HCT116 (cell line): ENCODE results near the gene CD200. TPM values are rescaled to one million over a fixed set of nuclear protein-coding genes. Genes with fewer than 3 reads are reported as not detected.

Source experiments
- ATAC-seq: fragments of 200-7000 bp; cut with Tn5 transposase; 2 replicates; pipeline ENCODE4 v1.9.1; 2020; ENCODE audit warnings: mild to moderate bottlenecking, moderate library complexity
- BruUV-seq: library from RNA; stranded (reverse); fragments of 400-500 nt; replicated peaks from 2 replicates; lab custom pipeline; 2021; lab: Mats Ljungman, UMichigan
- CTCF ChIA-PET: fragments of 300-600 bp; sonication (Branson Sonifier 250); formaldehyde crosslinking; loops from one replicate; lab custom pipeline; 2021; ENCODE audit warnings: antibody characterized with exemption; lab: Charles Lee
- POLR2A ChIA-PET: fragments of 300-600, 350-600 bp; sonication (Branson Sonifier 250); formaldehyde crosslinking; loops from one replicate; lab custom pipeline; 2021; ENCODE audit warnings: antibody characterized with exemption; lab: Charles Lee
- RAD21 ChIA-PET, 2 experiments: fragments of 300-600 bp; sonication (Branson Sonifier 250); formaldehyde crosslinking; loops; one replicate each; lab custom pipeline; 2023; ENCODE audit warnings: low total read pairs in 2 of 2; ENCODE audit not compliant: uncharacterized antibody in 2 of 2, unreplicated experiment in 2 of 2, low non-redundant PET in 1 of 2; lab: Charles Lee
- DNase-seq: peaks from one replicate; pipeline ENCODE4 v3.0.0-alpha.2; 2010; ENCODE audit warnings: low read depth, low spot score
- H2AFZ ChIP-seq: fragments of 200-600 bp; shearing (Covaris generic), sonication (generic); 2 replicates; pipeline ENCODE4 v1.6.1; 2017; ENCODE audit warnings: low read depth, mixed run types, mixed read lengths, antibody characterized with exemption, low read length; ENCODE audit not compliant: poor library complexity, severe bottlenecking
- H3K27ac ChIP-seq: 2 replicates; pipeline ENCODE4 v1.5.1; 2012; ENCODE audit warnings: low read depth, low read length
- H3K27me3 ChIP-seq: fragments of 200-600 bp; sonication (generic); 2 replicates; pipeline ENCODE4 v1.6.1; 2016; ENCODE audit warnings: mixed run types, low read length, mixed read lengths; ENCODE audit not compliant: insufficient read depth
- H3K36me3 ChIP-seq, 2 experiments: fragments of 200-500 bp in 1 of 2; fragments of 200-600 bp in 1 of 2; sonication (Bioruptor generic) in 1 of 2; sonication (generic) in 1 of 2; 2 replicates each; pipeline versions ENCODE4 v1.5.1 to v1.6.1; 2014 to 2016; ENCODE audit warnings: low read length in 2 of 2, inconsistent platforms in 1 of 2, mixed read lengths in 1 of 2, mixed run types in 1 of 2; ENCODE audit not compliant: insufficient read depth in 2 of 2, control insufficient read depth in 1 of 2
- H3K4me1 ChIP-seq, 2 experiments: fragments of 200-600 bp in 1 of 2; sonication (generic) in 1 of 2; 2 replicates each; pipeline versions ENCODE4 v1.5.1 to v1.6.1; 2012 to 2017; ENCODE audit warnings: low read length in 2 of 2, inconsistent platforms in 1 of 2, mild to moderate bottlenecking in 1 of 2, mixed read lengths in 1 of 2, mixed run types in 1 of 2, moderate library complexity in 1 of 2; ENCODE audit not compliant: insufficient read depth in 2 of 2, control insufficient read depth in 1 of 2
- H3K4me2 ChIP-seq: fragments of 200-600 bp; sonication (generic); 2 replicates; pipeline ENCODE4 v1.6.1; 2017; ENCODE audit warnings: mixed run types, low read length, mixed read lengths
- H3K4me3 ChIP-seq, 2 experiments: fragments of 200-600 bp in 1 of 2; sonication (generic) in 1 of 2; replicated peaks in 1 of 2; 2 replicates each; pipeline ENCODE4 v1.5.1; 2011 to 2016; ENCODE audit warnings: low read length in 2 of 2, control low read depth in 1 of 2, low read depth in 1 of 2, mild to moderate bottlenecking in 1 of 2, mixed read lengths in 1 of 2, mixed run types in 1 of 2
- H3K79me2 ChIP-seq: fragments of 200-600 bp; sonication (generic); 2 replicates; pipeline ENCODE4 v1.6.1; 2017; ENCODE audit warnings: mild to moderate bottlenecking, mixed run types, low read length, moderate library complexity, mixed read lengths; ENCODE audit not compliant: insufficient read depth
- H3K9ac ChIP-seq: fragments of 200-600 bp; sonication (generic); 2 replicates; pipeline ENCODE4 v1.6.1; 2016; ENCODE audit warnings: low read length, mixed read lengths
- H3K9me2 ChIP-seq: fragments of 200-600 bp; sonication (generic), shearing (Covaris generic); 2 replicates; pipeline ENCODE4 v1.6.1; 2017; ENCODE audit warnings: mixed run types, mild to moderate bottlenecking, moderate library complexity; ENCODE audit not compliant: insufficient read depth
- H3K9me3 ChIP-seq, 2 experiments: fragments of 200-500 bp in 1 of 2; fragments of 200-600 bp in 1 of 2; sonication (Bioruptor generic) in 1 of 2; sonication (generic) in 1 of 2; 2 replicates each; pipeline ENCODE4 v1.6.1; 2014 to 2017; ENCODE audit warnings: low read length in 2 of 2, mixed read lengths in 2 of 2, inconsistent platforms in 1 of 2, low read depth in 1 of 2, mild to moderate bottlenecking in 1 of 2, mixed run types in 1 of 2, moderate library complexity in 1 of 2; ENCODE audit not compliant: control insufficient read depth in 1 of 2, insufficient read depth in 1 of 2
- H4K20me1 ChIP-seq: fragments of 200-600 bp; sonication (generic), shearing (Covaris generic); 2 replicates; pipeline ENCODE4 v1.6.1; 2017; ENCODE audit warnings: mixed run types, mild to moderate bottlenecking, moderate library complexity; ENCODE audit not compliant: insufficient read depth
- CEBPB ChIP-seq: IDR thresholded peaks from 2 replicates; pipeline ENCODE4 v1.6.1; 2012; ENCODE audit warnings: low read depth
- CTCF ChIP-seq, 3 experiments: fragments of 200-600 bp in 1 of 3; sonication (generic) in 1 of 3; IDR thresholded peaks in 2 of 3; conservative IDR thresholded peaks in 1 of 3; 2 replicates each; pipeline ENCODE4 v1.5.1; 2012 to 2017; ENCODE audit warnings: low read depth in 2 of 3, low read length in 2 of 3, antibody characterized with exemption in 1 of 3, borderline replicate concordance in 1 of 3, control low read depth in 1 of 3, mild to moderate bottlenecking in 1 of 3, mixed read lengths in 1 of 3, mixed run types in 1 of 3, moderate library complexity in 1 of 3; ENCODE audit not compliant: insufficient read depth in 1 of 3
- EGR1 ChIP-seq: IDR thresholded peaks from 2 replicates; pipeline ENCODE4 v1.6.1; 2012; ENCODE audit warnings: low read depth
- FOSL1 ChIP-seq: IDR thresholded peaks from 2 replicates; pipeline ENCODE4 v1.6.1; 2012; ENCODE audit warnings: low read depth
- JUND ChIP-seq: IDR thresholded peaks from 2 replicates; pipeline ENCODE4 v1.6.1; 2012
- POLR2A ChIP-seq: IDR thresholded peaks from 2 replicates; pipeline ENCODE4 v1.7.0; 2011; ENCODE audit warnings: borderline replicate concordance; ENCODE audit not compliant: insufficient read depth, insufficient read length; ENCODE audit errors: extremely low read depth
- YY1 ChIP-seq: IDR thresholded peaks from 2 replicates; pipeline ENCODE4 v1.6.1; 2011; ENCODE audit warnings: low read length, low read depth, moderate library complexity, mild to moderate bottlenecking; ENCODE audit not compliant: insufficient replicate concordance; ENCODE audit errors: extremely low read depth
- ZFX ChIP-seq: fragments of 450-650 bp; IDR thresholded peaks from 2 replicates; pipeline ENCODE4 v1.6.1; 2017
- ZNF274 ChIP-seq: fragments of 200-500 bp; sonication (Bioruptor generic); IDR thresholded peaks from 2 replicates; pipeline ENCODE4 v1.6.1; 2014; ENCODE audit warnings: mild to moderate bottlenecking, low read depth, low read length, inconsistent platforms
- intact Hi-C: fragments of 100-400 bp; cut with micrococcal nuclease; formaldehyde crosslinking; loops from 2 replicates; pipeline ENCODE4 v1.10.0; 2022
- total RNA-seq: library from RNA; stranded (reverse); gene quantifications from one replicate; pipeline ENCODE4 v1.2.1, GENCODE V29; 2021; ENCODE audit not compliant: unreplicated experiment

CD200 gene
- total RNA-seq, 1 experiment from 2014 or later = not detected

- DNase-seq (no peak), ATAC-seq (no peak)
- no TSS peak for BruUV-seq
- H3K79me2 ChIP-seq = no peaks in the 10 kb centered on the region
- no peaks in the 10 kb centered on the region for H3K9me3 ChIP-seq
- H2AFZ ChIP-seq = no peak overlapping the region
- CTCF ChIA-PET = no interaction called here
- no peaks in the 10 kb centered on the region for H3K36me3 ChIP-seq
- H4K20me1 ChIP-seq = no peaks in the 10 kb centered on the region
- TF ChIP-seq CTCF (IDR thresholded peaks at IDR 0.05 in 2 of 3, conservative IDR thresholded peaks at IDR 0.05 in 1 of 3; ENCODE audit: borderline replicate concordance in 1 of 3, insufficient read depth in 1 of 3, low read depth in 2 of 3, low read length in 2 of 3) (no peak), FOSL1 (no peak)
- no peaks in the 10 kb centered on the region for H3K27me3 ChIP-seq
- H3K9me2 ChIP-seq = no peaks in the 10 kb centered on the region
- no peak overlapping the region for H3K9ac ChIP-seq
- no peaks in the 10 kb centered on the region for H3K4me1 ChIP-seq
- H3K27ac ChIP-seq = no peak overlapping the region
- POLR2A ChIA-PET = no interaction called here
- no peak overlapping the region for H3K4me2 ChIP-seq
- intact Hi-C loops = no loop called here
- no peak overlapping the region for H3K4me3 ChIP-seq
- RAD21 ChIA-PET = no interaction called here
Measured at GRCh38 chr3:112302881-112303763, 29.8 kb upstream of the CD200 start.

GRCh38 chr3:112303764-112304325 is 29.1 kb upstream of the CD200 start:
- ChIA-PET POLR2A (no interaction called here), CTCF (interaction anchor here (0.6 to 1.7 kb wide), 2 partner anchors 10 to 28 kb away, joined by 5 to 8 read pairs; partner anchors contain the start of gene SLC9C1), RAD21 (no interaction called here)
- H3K4me1 ChIP-seq = no peaks in the 10 kb centered on the region
- H3K9me2 ChIP-seq = no peaks in the 10 kb centered on the region
- no peaks in the 10 kb centered on the region for H3K27me3 ChIP-seq
- no peak overlapping the region for H3K4me2 ChIP-seq
- DNase-seq = no peak
- ATAC-seq = no peak
- no peaks in the 10 kb centered on the region for H3K79me2 ChIP-seq
- TF ChIP-seq YY1 (no peak), ZNF274 (no peak), FOSL1 (no peak), JUND (no peak), EGR1 (no peak), ZFX (no peak), POLR2A (no peak), CTCF (IDR thresholded peaks at IDR 0.05 in 2 of 3, conservative IDR thresholded peaks at IDR 0.05 in 1 of 3; ENCODE audit: borderline replicate concordance in 1 of 3, insufficient read depth in 1 of 3, low read depth in 2 of 3, low read length in 2 of 3) (no peak), CEBPB (no peak)
- H3K27ac ChIP-seq = no peak overlapping the region
- no peak overlapping the region for H3K9ac ChIP-seq
- no peak overlapping the region for H3K4me3 ChIP-seq
- H4K20me1 ChIP-seq = no peaks in the 10 kb centered on the region
- H3K9me3 ChIP-seq = no peaks in the 10 kb centered on the region
- no peak overlapping the region for H2AFZ ChIP-seq
- intact Hi-C loops = no loop called here
- no peaks in the 10 kb centered on the region for H3K36me3 ChIP-seq
- no TSS peak for BruUV-seq
